Cardiac muscle cell (in vitro differentiated cells and primary cell): ENCODE results near the gene DENND1C. TPM values are rescaled to one million over a fixed set of nuclear protein-coding genes. Genes with fewer than 3 reads are reported as not detected.
A peak's percentile ranks its signal among the peaks of the same experiment; 100 is the strongest.
"Not testable (repeated sequence)": the region's sequence is repeated elsewhere in the genome, so short reads cannot be mapped to it uniquely, and the experiment has no call there.

ENCODE experiments used
- DNase-seq, 2 donors: peaks; one replicate each; pipeline versions ENCODE4 v3.0.0 to v3.0.0-alpha.2; 2010 to 2017; ENCODE audit warnings: low read depth in 1 of 2, low spot score in 1 of 2
- H3K27ac ChIP-seq: fragments of 200-600 bp; sonication (generic); 2 replicates; pipeline ENCODE4 v1.5.1; 2016
- H3K27me3 ChIP-seq: fragments of 200-600 bp; sonication (generic); 2 replicates; pipeline ENCODE4 v1.6.0; 2016; ENCODE audit warnings: control low read depth
- H3K36me3 ChIP-seq: fragments of 200-600 bp; sonication (generic); 2 replicates; pipeline ENCODE4 v1.5.1; 2016; ENCODE audit warnings: control low read depth
- H3K4me1 ChIP-seq: fragments of 200-600 bp; sonication (generic); 2 replicates; pipeline ENCODE4 v1.8.1; 2017; ENCODE audit warnings: low read depth, mild to moderate bottlenecking, mixed run types
- H3K4me3 ChIP-seq: fragments of 200-600 bp; sonication (generic); 2 replicates; pipeline ENCODE4 v1.5.1; 2016; ENCODE audit warnings: mild to moderate bottlenecking
- H3K9me3 ChIP-seq: fragments of 200-600 bp; sonication (generic); 2 replicates; pipeline ENCODE4 v1.5.1; 2017; ENCODE audit warnings: low read depth, mild to moderate bottlenecking, control low read depth
- CTCF ChIP-seq: IDR thresholded peaks from 2 replicates; pipeline ENCODE4 v1.5.1; 2012; ENCODE audit warnings: low read depth, mild to moderate bottlenecking, low read length
- polyA plus RNA-seq: library from polyadenylated mRNA; unstranded; fragments of >200 nt; fragmentation: Nextera tagmentation; extraction: Ambion mirVana; gene quantifications from 2 replicates; pipeline ENCODE4 v1.2.1, GENCODE V29; 2016
- total RNA-seq: library from RNA; depleted of rRNA; stranded (reverse); fragments of >200 nt; gene quantifications from 2 replicates; pipeline ENCODE4 v1.2.3, GENCODE V29; 2016

The DENND1C gene
- total and polyA plus RNA-seq, 2 experiments from 2014 or later, result 1.8 to 4.9 TPM

- H3K27ac ChIP-seq, result no peak overlapping the region
- H3K36me3 ChIP-seq, result no peaks in the 10 kb centered on the region
- no peak overlapping the region for H3K4me3 ChIP-seq
- H3K4me1 ChIP-seq, result no peaks in the 10 kb centered on the region
- no peaks in the 10 kb centered on the region for H3K9me3 ChIP-seq
- no peaks in the 10 kb centered on the region for H3K27me3 ChIP-seq
- TF ChIP-seq CTCF, result no peak
- DNase-seq, result no peak
Observed at GRCh38 chr19:6510618-6511017, 29.0 kb upstream of the DENND1C start.

GRCh38 chr19:6509118-6509971, 27.8 kb upstream of the DENND1C start:
- no peaks in the 10 kb centered on the region for H3K27me3 ChIP-seq
- no peaks in the 10 kb centered on the region for H3K4me1 ChIP-seq
- no peak for TF ChIP-seq CTCF
- no peaks in the 10 kb centered on the region for H3K9me3 ChIP-seq
- no peaks in the 10 kb centered on the region for H3K36me3 ChIP-seq
- H3K27ac ChIP-seq, result no peak overlapping the region
- H3K4me3 ChIP-seq, result no peak overlapping the region
- DNase-seq, result no peak

GRCh38 chr19:6508028-6508771, 26.6 kb upstream of the DENND1C start:
- H3K36me3 ChIP-seq, H3K4me3 ChIP-seq, H3K27me3 ChIP-seq, H3K4me1 ChIP-seq, H3K9me3 ChIP-seq, H3K27ac ChIP-seq, DNase-seq: not testable (repeated sequence)

- Histone ChIP-seq H3K36me3 (no peaks in the 10 kb centered on the region), H3K9me3 (no peaks in the 10 kb centered on the region), H3K4me1 (no peaks in the 10 kb centered on the region), H3K4me3 (no peak overlapping the region), H3K27ac (no peak overlapping the region), H3K27me3 (peaks cover 28% of the 10 kb centered on the region)
- DNase-seq, result no peak
- no peak for TF ChIP-seq CTCF
Observed at GRCh38 chr19:6503407-6504201, 22.0 kb upstream of the DENND1C start.

- Histone ChIP-seq H3K4me1 (no peaks in the 10 kb centered on the region), H3K9me3 (no peaks in the 10 kb centered on the region), H3K36me3 (no peaks in the 10 kb centered on the region), H3K27me3 (peaks cover 28% of the 10 kb centered on the region), H3K4me3 (peak within 1 kb of the TSS; percentile 43), H3K27ac (no peak within 1 kb of the TSS)
- TF ChIP-seq CTCF, result no peak
- DNase-seq, result peak in 1 of 2 donors; percentile 63
Observed at GRCh38 chr19:6501740-6502648, 20.4 kb upstream of the DENND1C start, which contains the start of gene TUBB4A. TUBB4A (minus strand) TSS chr19:6502309; CDS start chr19:6502212, 97 bp downstream.
